PC-3 (cell line): ENCODE data around the gene CHRNA3. TPM values are rescaled to one million over a fixed set of nuclear protein-coding genes. Genes with fewer than 3 reads are reported as not detected.

Source experiments
- ATAC-seq: fragments of 200-7000 bp; cut with Tn5 transposase; 2 replicates; pipeline ENCODE4 v1.9.1; 2020; ENCODE audit warnings: mild to moderate bottlenecking, moderate library complexity
- BruUV-seq: library from RNA; stranded (reverse); fragments of 400-500 nt; replicated peaks from 2 replicates; lab custom pipeline; 2021; lab: Mats Ljungman, UMichigan
- CTCF ChIA-PET: fragments of 300-600 bp; sonication (Branson Sonifier 250); formaldehyde crosslinking; loops from one replicate; lab custom pipeline; 2022; ENCODE audit warnings: antibody characterized with exemption; lab: Charles Lee
- POLR2A ChIA-PET: fragments of 300-600 bp; sonication (Branson Sonifier 250); formaldehyde crosslinking; loops from one replicate; lab custom pipeline; 2022; ENCODE audit warnings: antibody characterized with exemption; ENCODE audit not compliant: unreplicated experiment; lab: Charles Lee
- DNase-seq: peaks from one replicate; pipeline ENCODE4 v3.0.0-alpha.2; 2015
- H2AFZ ChIP-seq: fragments of 300-600 bp; sonication (generic); 2 replicates; pipeline ENCODE4 v1.6.0; 2016; ENCODE audit warnings: antibody characterized with exemption, low read length
- H3F3A ChIP-seq: fragments of 300-600 bp; sonication (generic); one replicate; pipeline ENCODE4 v1.6.0; 2017; ENCODE audit warnings: antibody characterized with exemption, low read length, control low read depth, mild to moderate bottlenecking; ENCODE audit not compliant: unreplicated experiment
- H3K27ac ChIP-seq: fragments of 300-600 bp; sonication (generic); 2 replicates; pipeline ENCODE4 v1.5.1; 2016; ENCODE audit warnings: mild to moderate bottlenecking, low read length
- H3K27me3 ChIP-seq: fragments of 300-600 bp; sonication (generic); 2 replicates; pipeline ENCODE4 v1.6.1; 2016; ENCODE audit warnings: low read length, mixed read lengths
- H3K36me3 ChIP-seq: fragments of 300-600 bp; sonication (generic); 2 replicates; pipeline ENCODE4 v1.6.1; 2016; ENCODE audit warnings: low read depth, mixed run types, low read length, mixed read lengths
- H3K4me1 ChIP-seq: fragments of 300-600 bp; sonication (generic); 2 replicates; pipeline ENCODE4 v1.5.1; 2016; ENCODE audit warnings: low read length; ENCODE audit not compliant: insufficient read depth
- H3K4me2 ChIP-seq: fragments of 300-600 bp; sonication (generic); 2 replicates; pipeline ENCODE4 v1.6.0; 2016; ENCODE audit warnings: low read length
- H3K4me3 ChIP-seq: fragments of 300-600 bp; sonication (generic); 2 replicates; pipeline ENCODE4 v1.5.1; 2016; ENCODE audit warnings: mild to moderate bottlenecking, low read length, mixed read lengths
- H3K79me2 ChIP-seq: fragments of 300-600 bp; sonication (generic); 2 replicates; pipeline ENCODE4 v1.6.1; 2017; ENCODE audit warnings: low read length, mixed read lengths
- H3K9ac ChIP-seq: fragments of 300-600 bp; sonication (generic); 2 replicates; pipeline ENCODE4 v1.6.0; 2016; ENCODE audit warnings: mild to moderate bottlenecking, low read length
- H3K9me2 ChIP-seq: fragments of 300-600 bp; sonication (generic); replicated peaks from 2 replicates; pipeline ENCODE4 v1.6.1; 2016; ENCODE audit warnings: mixed run types, low read length, mixed read lengths
- H3K9me3 ChIP-seq: fragments of 300-600 bp; sonication (generic); 2 replicates; pipeline ENCODE4 v1.6.1; 2016; ENCODE audit warnings: low read length, mixed read lengths
- H4K20me1 ChIP-seq: fragments of 300-600 bp; sonication (generic); 2 replicates; pipeline ENCODE4 v1.6.1; 2016; ENCODE audit warnings: low read length, mixed read lengths
- EZH2 ChIP-seq: fragments of 300-600 bp; sonication (generic); IDR thresholded peaks from one replicate; pipeline ENCODE4 v1.6.1; 2017; ENCODE audit warnings: antibody characterized with exemption, mild to moderate bottlenecking, low read length; ENCODE audit not compliant: unreplicated experiment
- EZH2phosphoT487 ChIP-seq: fragments of 300-600 bp; sonication (generic); IDR thresholded peaks from 2 replicates; pipeline ENCODE4 v1.6.1; 2018; ENCODE audit warnings: mild to moderate bottlenecking, antibody characterized with exemption, low read length, borderline replicate concordance
- intact Hi-C: fragments of 100-400 bp; cut with micrococcal nuclease; formaldehyde crosslinking; loops from 2 replicates; pipeline ENCODE4 v1.9.0; 2023
- total RNA-seq: library from RNA; depleted of rRNA; stranded (reverse); fragments of >200 nt; gene quantifications from 2 replicates; pipeline ENCODE4 v1.2.3, GENCODE V29; 2014
- TF ChIP-seq, protein P1 (sequence below): fragments of 300-600 bp; sonication (generic); conservative IDR thresholded peaks from 2 replicates; pipeline ENCODE4 v1.5.1; 2017; ENCODE audit warnings: antibody characterized with exemption, low read depth, mild to moderate bottlenecking, low read length

The CHRNA3 gene
- total RNA-seq, 1 experiment from 2014 or later = not detected

DNA sequence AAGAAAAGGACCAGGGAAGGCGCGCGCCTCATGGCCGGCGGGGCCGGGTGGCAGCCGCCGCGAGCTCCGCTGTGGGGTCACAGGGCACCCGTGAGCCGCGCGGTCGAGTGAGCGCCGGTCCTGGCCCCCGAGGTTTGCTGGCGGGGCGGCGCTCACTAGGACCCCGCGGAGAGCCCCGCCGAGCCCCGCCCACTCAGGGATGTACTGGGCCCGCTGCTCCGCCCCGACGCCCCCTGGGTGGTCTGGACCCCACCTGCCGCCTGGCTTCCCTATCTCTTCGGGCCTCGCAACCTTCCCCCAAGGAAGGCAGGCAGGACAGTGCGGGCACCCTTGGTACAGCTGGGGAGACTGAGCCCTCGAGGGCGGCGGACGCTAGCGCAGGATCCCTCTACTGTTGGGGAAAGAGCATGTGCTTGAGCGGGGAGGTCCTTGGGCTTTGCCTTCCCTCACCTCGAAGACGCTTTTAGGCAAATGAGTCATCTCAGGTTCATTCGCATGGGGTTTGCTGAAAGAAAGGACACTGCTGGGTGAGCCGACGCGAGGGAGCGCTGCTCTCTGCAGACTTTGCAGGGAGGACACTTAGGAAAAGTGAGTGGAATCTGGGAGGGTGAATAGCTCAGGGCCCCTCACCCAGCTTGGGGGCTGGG, 20.4 kb upstream of the CHRNA3 start, which contains the start of gene CHRNB4:
Gene CHRNB4, minus strand, starts transcription at position 109 of the 647 bp plus-strand sequence. Its CDS starts 77 bp downstream, at position 32.
- H3K4me1 ChIP-seq = no peaks in the 10 kb centered on the region
- no peak within 1 kb of the TSS for H3K27ac ChIP-seq
- no peaks in the 10 kb centered on the region for H3K36me3 ChIP-seq
- no peak within 1 kb of the TSS for H3K9ac ChIP-seq
- no peaks in the 10 kb centered on the region for H3K9me3 ChIP-seq
- H3K79me2 ChIP-seq = no peaks in the 10 kb centered on the region
- no peaks in the 10 kb centered on the region for H3K9me2 ChIP-seq
- CTCF ChIA-PET = no interaction called here
- TF ChIP-seq EZH2phosphoT487 (no peak), EZH2 (no peak)
- TF ChIP-seq, protein P1, sequence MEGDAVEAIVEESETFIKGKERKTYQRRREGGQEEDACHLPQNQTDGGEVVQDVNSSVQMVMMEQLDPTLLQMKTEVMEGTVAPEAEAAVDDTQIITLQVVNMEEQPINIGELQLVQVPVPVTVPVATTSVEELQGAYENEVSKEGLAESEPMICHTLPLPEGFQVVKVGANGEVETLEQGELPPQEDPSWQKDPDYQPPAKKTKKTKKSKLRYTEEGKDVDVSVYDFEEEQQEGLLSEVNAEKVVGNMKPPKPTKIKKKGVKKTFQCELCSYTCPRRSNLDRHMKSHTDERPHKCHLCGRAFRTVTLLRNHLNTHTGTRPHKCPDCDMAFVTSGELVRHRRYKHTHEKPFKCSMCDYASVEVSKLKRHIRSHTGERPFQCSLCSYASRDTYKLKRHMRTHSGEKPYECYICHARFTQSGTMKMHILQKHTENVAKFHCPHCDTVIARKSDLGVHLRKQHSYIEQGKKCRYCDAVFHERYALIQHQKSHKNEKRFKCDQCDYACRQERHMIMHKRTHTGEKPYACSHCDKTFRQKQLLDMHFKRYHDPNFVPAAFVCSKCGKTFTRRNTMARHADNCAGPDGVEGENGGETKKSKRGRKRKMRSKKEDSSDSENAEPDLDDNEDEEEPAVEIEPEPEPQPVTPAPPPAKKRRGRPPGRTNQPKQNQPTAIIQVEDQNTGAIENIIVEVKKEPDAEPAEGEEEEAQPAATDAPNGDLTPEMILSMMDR = no peak
- POLR2A ChIA-PET = no interaction called here
- peak within 1 kb of the TSS; percentile 57 for H3K4me3 ChIP-seq
- no peaks in the 10 kb centered on the region for H4K20me1 ChIP-seq
- peak within 1 kb of the TSS; percentile 75 for H2AFZ ChIP-seq
- H3K27me3 ChIP-seq = no peaks in the 10 kb centered on the region
- BruUV-seq = no TSS peak
- DNase-seq = no peak
- intact Hi-C loops = loop anchor here (5.0 kb wide), 1 partner anchor 66 kb away; no protein-coding TSS in a partner anchor
- peak within 1 kb of the TSS; percentile 76 for H3K4me2 ChIP-seq
- ATAC-seq = peak; percentile 13; the same call in 1 of the 2 replicates
- no peaks in the 10 kb centered on the region for H3F3A ChIP-seq

DNA sequence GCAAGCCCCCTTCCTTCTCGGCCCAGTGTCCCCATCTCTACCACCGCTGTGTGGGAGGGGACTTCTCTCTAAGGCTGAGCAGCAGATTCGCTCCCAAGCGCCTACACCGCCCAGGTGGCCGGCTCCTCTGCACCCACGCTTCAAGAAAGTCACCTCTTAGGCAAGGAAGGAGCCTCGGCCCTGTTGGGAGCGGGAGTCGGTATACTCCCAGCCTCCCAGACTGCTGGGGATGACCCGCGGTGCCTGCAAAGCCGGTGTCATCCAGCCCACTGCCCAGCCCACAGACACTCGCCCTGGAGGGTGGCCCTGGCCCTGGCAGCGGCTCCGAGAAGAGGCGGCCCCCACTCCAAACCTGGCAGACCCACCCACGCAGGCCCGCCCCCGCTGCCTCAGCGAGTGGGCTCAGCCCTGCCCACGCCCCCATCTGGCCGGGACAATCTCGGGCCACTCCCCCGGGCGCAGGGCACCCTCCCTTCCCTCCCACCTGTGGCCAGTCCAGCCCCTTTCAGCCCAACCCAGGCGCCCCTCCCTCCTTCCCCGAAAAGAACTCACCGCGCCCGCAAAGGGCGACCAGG, 19.8 kb upstream of the CHRNA3 start:
- ChIA-PET POLR2A (no interaction called here), CTCF (no interaction called here)
- Histone ChIP-seq H3K4me1 (no peaks in the 10 kb centered on the region), H3K79me2 (no peaks in the 10 kb centered on the region), H3K27me3 (no peaks in the 10 kb centered on the region), H2AFZ (peak overlapping the region; percentile 75), H3K36me3 (no peaks in the 10 kb centered on the region), H3K4me2 (peak overlapping the region; percentile 76), H3K9me2 (no peaks in the 10 kb centered on the region), H3K4me3 (peak overlapping the region; percentile 57), H3K9ac (no peak overlapping the region), H4K20me1 (no peaks in the 10 kb centered on the region), H3K9me3 (no peaks in the 10 kb centered on the region), H3K27ac (no peak overlapping the region), H3F3A (no peaks in the 10 kb centered on the region)
- peak; percentile 20; the same call in 1 of the 2 replicates for ATAC-seq
- intact Hi-C loops = loop anchor here (5.0 kb wide), 1 partner anchor 67 kb away; no protein-coding TSS in a partner anchor
- TF ChIP-seq, protein P1 = no peak
- TF ChIP-seq EZH2phosphoT487 (no peak), EZH2 (no peak)
- no peak for DNase-seq
- BruUV-seq = no TSS peak
